Lung (tissue), 12 donors: Measurements from ENCODE around the gene GPR161. TPM values are rescaled to one million over a fixed set of nuclear protein-coding genes. Genes with fewer than 3 reads are reported as not detected.

ENCODE experiments used
- ATAC-seq: fragments of 200-7000 bp; cut with Tn5 transposase; one replicate; pipeline ENCODE4 v1.9.1; 2020; ENCODE audit warnings: moderate number of reproducible peaks; ENCODE audit not compliant: insufficient read depth, low FRiP score
- DNase-seq, 3 donors: peaks; one replicate each; pipeline ENCODE4 v3.0.0-alpha.2; 2013 to 2017
- H3K27ac ChIP-seq, 2 donors: one replicate each; pipeline ENCODE4 v1.5.1; 2013; ENCODE audit warnings: mild to moderate bottlenecking in 2 of 2, moderate library complexity in 2 of 2, control low read depth in 1 of 2, inconsistent platforms in 1 of 2, low read depth in 1 of 2, low read length in 1 of 2
- H3K27me3 ChIP-seq, 3 donors: one replicate each; pipeline ENCODE4 v1.5.1; 2013; ENCODE audit warnings: low read length in 2 of 3; ENCODE audit not compliant: control insufficient read depth in 3 of 3, insufficient read depth in 3 of 3
- H3K36me3 ChIP-seq, 4 donors: one replicate each; pipeline ENCODE4 v1.5.1; 2013; ENCODE audit warnings: low read length in 4 of 4, mild to moderate bottlenecking in 1 of 4, moderate library complexity in 1 of 4; ENCODE audit not compliant: control insufficient read depth in 4 of 4, insufficient read depth in 4 of 4
- H3K4me1 ChIP-seq, 5 donors: one replicate each; pipeline ENCODE4 v1.5.1; 2013; ENCODE audit warnings: low read length in 5 of 5, mild to moderate bottlenecking in 2 of 5, moderate library complexity in 1 of 5; ENCODE audit not compliant: control insufficient read depth in 5 of 5, insufficient read depth in 5 of 5
- H3K4me3 ChIP-seq: one replicate; pipeline ENCODE4 v1.5.1; 2013; ENCODE audit warnings: mild to moderate bottlenecking, control low read depth, moderate library complexity
- H3K9ac ChIP-seq, 2 donors: one replicate each; pipeline ENCODE4 v1.5.1; 2013; ENCODE audit warnings: low read length in 2 of 2, control low read depth in 1 of 2; ENCODE audit not compliant: insufficient read depth in 1 of 2
- H3K9me3 ChIP-seq, 4 donors: one replicate each; pipeline ENCODE4 v1.5.1; 2013; ENCODE audit warnings: low read length in 3 of 4, mild to moderate bottlenecking in 1 of 4, moderate library complexity in 1 of 4; ENCODE audit not compliant: control insufficient read depth in 4 of 4, insufficient read depth in 3 of 4
- WGBS, 2 donors: extraction: QIAGEN DNeasy Blood & Tissue Kit; methylation state at CpG; one replicate each; pipeline ENCODE4 v1.1.7; 2013; 5-methylcytosine and 5-hydroxymethylcytosine counted together
- polyA plus RNA-seq, 2 donors: library from polyadenylated mRNA; stranded (reverse); fragments of 200-250 nt; gene quantifications; one replicate each; pipeline ENCODE4 v1.2.1, GENCODE V29; 2013
- total RNA-seq, 2 donors: library from RNA; depleted of rRNA in 1 of 2; stranded (reverse); fragments of >200 nt in 1 of 2; gene quantifications; one replicate each; pipeline ENCODE4 v1.2.1, GENCODE V29; 2014 to 2021
- TF ChIP-seq, protein P1 (sequence below): IDR thresholded peaks from 2 replicates; pipeline ENCODE4 v1.5.1; 2012; ENCODE audit warnings: mild to moderate bottlenecking; ENCODE audit errors: control extremely low read depth, extremely low read depth
- donor health status: control.
- donor health status: control.
- donor health status: Bipolar disorder and iron deficiency.
- donor health status: healthy.
- donor health status: DM: yes; HTN: yes; CAD: no.

Gene GPR161
- total and polyA plus RNA-seq, 4 donors: 2.8 to 15.0 (median 5.7) TPM

DNA sequence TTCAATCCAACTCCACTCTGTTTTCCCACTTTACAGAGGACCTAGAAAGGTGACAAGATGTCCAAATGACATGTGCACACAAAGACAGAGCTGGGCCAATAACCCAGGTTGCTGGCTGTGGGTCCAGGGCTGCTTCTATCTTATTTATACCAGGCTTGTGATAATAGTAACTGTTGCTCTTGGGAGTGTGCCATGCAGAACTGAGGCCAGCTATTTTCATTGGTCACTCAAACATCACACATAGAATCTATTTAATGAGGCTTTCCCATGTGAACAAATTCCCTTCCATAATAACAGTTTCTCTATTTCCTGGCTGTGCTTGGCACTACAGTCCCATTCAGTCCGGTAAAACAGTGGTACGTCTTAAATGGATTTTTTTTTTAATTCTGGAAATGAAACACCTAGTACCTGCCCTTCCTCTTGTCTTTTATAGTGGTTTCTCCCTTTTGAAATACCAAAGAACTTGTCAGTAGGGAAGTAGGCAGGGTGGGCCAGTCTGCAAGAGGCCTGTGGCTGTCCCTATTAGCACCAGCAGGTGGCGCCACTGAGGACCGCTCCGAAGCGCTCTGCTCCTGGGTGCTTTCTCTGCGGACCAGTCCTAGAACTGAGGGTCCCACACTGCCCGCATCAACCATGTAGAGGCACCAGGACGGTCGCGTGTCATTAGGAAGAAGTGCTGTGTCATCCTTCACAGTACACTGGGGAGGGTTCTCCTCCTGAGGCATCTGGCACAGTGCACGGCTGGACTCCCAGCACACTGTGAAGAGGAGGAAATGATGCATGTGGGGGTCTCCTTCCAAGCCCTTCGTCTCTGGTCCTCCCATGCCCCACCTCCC is 52.1 kb downstream of the GPR161 start:
- Histone ChIP-seq H3K4me1 (peaks cover 0 to 17% (median 3%) of the 10 kb centered on the region in 5 donors), H3K9ac (no peak overlapping the region), H3K9me3 (no peaks in the 10 kb centered on the region), H3K36me3 (peaks cover 0 to 18% (median 5%) of the 10 kb centered on the region in 4 donors), H3K4me3 (no peak overlapping the region), H3K27me3 (no peaks in the 10 kb centered on the region), H3K27ac (no peak overlapping the region)
- DNase-seq: peak; percentile 50 to 66 (median 59)
- WGBS, 2 donors: 30 to 48% methylated on average over 13 of the region's 13 CpGs
- no peak for ATAC-seq
- TF ChIP-seq, protein P1, sequence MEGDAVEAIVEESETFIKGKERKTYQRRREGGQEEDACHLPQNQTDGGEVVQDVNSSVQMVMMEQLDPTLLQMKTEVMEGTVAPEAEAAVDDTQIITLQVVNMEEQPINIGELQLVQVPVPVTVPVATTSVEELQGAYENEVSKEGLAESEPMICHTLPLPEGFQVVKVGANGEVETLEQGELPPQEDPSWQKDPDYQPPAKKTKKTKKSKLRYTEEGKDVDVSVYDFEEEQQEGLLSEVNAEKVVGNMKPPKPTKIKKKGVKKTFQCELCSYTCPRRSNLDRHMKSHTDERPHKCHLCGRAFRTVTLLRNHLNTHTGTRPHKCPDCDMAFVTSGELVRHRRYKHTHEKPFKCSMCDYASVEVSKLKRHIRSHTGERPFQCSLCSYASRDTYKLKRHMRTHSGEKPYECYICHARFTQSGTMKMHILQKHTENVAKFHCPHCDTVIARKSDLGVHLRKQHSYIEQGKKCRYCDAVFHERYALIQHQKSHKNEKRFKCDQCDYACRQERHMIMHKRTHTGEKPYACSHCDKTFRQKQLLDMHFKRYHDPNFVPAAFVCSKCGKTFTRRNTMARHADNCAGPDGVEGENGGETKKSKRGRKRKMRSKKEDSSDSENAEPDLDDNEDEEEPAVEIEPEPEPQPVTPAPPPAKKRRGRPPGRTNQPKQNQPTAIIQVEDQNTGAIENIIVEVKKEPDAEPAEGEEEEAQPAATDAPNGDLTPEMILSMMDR: peak; percentile 58

DNA sequence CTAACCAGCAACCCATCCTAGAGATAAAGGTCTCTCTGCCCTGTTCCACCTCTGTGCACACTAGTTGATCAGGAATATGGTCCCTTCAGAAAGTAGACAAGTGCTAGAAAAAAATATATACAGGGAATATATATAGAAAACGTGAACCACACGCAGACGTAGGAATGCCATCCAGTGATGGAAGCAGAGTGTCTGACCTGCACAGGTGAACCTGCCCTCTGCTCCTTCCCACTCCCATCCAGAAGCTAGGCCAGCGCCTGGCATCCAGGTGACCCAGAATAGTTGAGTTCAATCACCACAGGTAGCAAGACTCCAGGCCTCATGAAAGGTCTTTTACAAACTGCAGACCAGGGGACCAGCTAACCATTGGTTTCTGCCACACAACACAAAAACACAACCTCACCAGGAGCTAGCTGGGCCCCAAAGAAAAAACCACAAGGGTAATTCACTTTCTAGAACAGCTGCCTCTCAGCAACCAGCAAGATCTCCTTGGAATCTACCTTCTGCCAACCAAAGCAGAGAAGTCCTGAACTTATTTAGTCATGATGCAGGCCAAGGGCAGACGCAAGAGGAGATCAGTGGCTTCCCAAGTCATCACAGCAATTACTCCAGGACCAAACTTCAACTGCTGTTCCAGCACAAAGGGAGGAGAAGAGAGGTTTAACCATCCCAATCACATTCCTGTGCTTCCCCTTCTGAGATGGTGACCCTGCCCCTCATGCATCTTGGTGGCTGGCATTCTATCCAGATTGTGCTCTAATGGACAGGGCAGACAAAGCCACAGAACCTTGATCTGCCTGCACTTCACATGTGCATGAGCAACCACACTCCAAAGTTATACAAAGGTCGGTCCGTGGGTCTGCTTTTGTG is 53.0 kb downstream of the GPR161 start:
- Histone ChIP-seq H3K9me3 (no peaks in the 10 kb centered on the region), H3K4me1 (peaks cover 0 to 17% (median 3%) of the 10 kb centered on the region in 5 donors), H3K36me3 (peaks cover 0 to 14% (median 3%) of the 10 kb centered on the region in 4 donors), H3K9ac (no peak overlapping the region), H3K27ac (peak overlapping the region in 1 of 2 donors; percentile 10), H3K4me3 (no peak overlapping the region), H3K27me3 (no peaks in the 10 kb centered on the region)
- TF ChIP-seq, protein P1: no peak
- ATAC-seq (no peak), DNase-seq (no peak)
- WGBS, 2 donors: 91 to 92% methylated on average over 7 of the region's 7 CpGs

DNA sequence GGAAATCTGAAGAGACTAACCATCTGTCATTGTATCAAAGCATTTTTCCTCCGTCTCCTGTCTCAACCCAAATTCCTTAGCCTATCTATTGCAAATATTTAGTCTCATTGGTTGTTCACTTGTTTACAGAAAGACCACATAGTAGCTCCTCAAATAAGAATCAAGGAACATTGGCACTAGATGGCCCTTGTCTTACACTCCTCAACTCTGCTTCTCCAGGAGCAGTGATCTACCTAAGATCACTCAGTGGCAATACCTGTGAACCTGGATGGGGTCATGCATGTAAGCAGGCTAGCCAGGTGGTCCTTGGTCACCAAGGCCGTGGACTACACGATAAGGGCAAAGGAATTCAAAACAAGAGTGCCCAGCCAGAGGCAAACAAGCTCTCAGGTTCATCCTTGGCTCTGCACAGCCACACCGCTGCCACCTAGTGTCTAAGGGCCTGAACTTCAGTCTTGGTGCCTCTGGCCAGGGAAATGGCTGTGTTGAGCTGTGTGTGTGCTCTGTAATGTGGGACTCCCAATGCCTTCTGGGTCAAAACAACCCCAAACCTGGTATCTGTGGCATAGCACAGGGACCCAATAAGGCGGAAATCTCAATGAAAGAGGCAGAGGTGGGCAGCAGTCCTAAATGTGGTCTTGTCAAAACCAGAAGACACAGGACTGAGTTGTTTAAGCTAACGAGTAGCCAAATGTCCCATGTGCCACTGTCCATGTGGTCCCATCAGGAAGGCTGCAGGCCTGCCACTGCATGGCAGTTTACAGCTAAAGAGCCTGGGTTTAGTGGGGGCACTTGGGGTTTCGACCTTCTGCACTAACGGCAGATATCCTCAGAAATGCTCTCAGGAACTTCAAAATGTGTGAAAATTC is 54.5 kb downstream of the GPR161 start:
- H3K27me3 ChIP-seq: no peaks in the 10 kb centered on the region
- peaks cover 0 to 17% (median 3%) of the 10 kb centered on the region in 5 donors for H3K4me1 ChIP-seq
- no peak overlapping the region for H3K27ac ChIP-seq
- WGBS, 2 donors: 54 to 55% methylated on average over 8 of the region's 8 CpGs
- ATAC-seq (peak; percentile 89), DNase-seq (peak; percentile 76 to 81 (median 81))
- no peaks in the 10 kb centered on the region for H3K9me3 ChIP-seq
- peaks cover 2 to 22% (median 9%) of the 10 kb centered on the region in 4 donors for H3K36me3 ChIP-seq
- no peak overlapping the region for H3K4me3 ChIP-seq
- TF ChIP-seq, protein P1: peak; percentile 71
- no peak overlapping the region for H3K9ac ChIP-seq
